ENCODE results near the gene GRPEL1. TPM values are rescaled to one million over a fixed set of nuclear protein-coding genes. Genes with fewer than 3 reads are reported as not detected.

GRPEL1 gene
- total and polyA plus RNA-seq, 2 of the 13 experiments (the other 11 are each of a cell fraction or from before 2014, with no cell fraction given), result 32.3 to 141 TPM

DNA sequence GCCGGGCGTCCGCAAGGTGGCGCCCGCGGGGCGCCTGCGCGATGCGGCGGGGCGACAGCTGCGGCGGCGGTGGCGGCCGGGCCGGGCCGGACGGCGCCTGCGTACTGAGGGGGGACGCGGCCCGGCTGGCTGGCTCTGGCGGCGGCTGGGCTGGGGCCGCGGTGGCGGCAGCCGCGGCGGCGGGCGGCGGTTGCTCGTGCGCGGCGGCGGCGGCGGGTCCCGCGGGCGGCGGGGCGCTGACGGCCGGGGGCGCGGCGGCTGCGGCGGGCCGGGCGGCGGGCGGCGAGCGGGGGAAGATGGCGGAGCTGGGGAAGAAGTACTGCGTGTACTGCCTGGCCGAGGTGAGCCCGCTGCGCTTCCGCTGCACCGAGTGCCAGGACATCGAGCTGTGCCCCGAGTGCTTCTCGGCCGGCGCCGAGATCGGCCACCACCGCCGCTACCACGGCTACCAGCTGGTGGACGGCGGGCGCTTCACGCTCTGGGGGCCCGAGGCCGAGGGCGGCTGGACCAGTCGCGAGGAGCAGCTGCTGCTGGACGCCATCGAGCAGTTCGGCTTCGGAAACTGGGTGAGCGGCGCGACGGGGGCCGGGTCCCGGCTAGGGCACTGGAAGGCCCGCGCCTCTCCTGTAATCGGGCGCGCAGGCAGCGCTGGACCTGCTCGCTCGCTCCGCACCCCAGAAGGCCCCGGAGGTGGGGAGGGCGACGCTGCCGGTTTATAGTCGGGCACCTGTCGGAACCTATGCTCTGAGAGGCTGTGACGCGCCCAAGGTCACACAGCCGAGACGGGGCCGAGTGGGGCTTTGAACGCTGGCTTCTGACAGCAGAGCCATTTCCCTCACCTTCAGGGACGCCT lies 24.4 kb downstream of the GRPEL1 start, which contains the start of gene TADA2B (continued):
- TF ChIP-seq, protein P1, sequence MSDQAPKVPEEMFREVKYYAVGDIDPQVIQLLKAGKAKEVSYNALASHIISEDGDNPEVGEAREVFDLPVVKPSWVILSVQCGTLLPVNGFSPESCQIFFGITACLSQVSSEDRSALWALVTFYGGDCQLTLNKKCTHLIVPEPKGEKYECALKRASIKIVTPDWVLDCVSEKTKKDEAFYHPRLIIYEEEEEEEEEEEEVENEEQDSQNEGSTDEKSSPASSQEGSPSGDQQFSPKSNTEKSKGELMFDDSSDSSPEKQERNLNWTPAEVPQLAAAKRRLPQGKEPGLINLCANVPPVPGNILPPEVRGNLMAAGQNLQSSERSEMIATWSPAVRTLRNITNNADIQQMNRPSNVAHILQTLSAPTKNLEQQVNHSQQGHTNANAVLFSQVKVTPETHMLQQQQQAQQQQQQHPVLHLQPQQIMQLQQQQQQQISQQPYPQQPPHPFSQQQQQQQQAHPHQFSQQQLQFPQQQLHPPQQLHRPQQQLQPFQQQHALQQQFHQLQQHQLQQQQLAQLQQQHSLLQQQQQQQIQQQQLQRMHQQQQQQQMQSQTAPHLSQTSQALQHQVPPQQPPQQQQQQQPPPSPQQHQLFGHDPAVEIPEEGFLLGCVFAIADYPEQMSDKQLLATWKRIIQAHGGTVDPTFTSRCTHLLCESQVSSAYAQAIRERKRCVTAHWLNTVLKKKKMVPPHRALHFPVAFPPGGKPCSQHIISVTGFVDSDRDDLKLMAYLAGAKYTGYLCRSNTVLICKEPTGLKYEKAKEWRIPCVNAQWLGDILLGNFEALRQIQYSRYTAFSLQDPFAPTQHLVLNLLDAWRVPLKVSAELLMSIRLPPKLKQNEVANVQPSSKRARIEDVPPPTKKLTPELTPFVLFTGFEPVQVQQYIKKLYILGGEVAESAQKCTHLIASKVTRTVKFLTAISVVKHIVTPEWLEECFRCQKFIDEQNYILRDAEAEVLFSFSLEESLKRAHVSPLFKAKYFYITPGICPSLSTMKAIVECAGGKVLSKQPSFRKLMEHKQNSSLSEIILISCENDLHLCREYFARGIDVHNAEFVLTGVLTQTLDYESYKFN (CRISPR knock-in tag; conservative IDR thresholded peaks at IDR 0.05), result no peak
- no peak for TF ChIP-seq ZNF510 (CRISPR knock-in tag; IDR thresholded peaks at IDR 0.05; ENCODE audit: low read depth)
- TF ChIP-seq TBX3 (IDR thresholded peaks at IDR 0.05; ENCODE audit: borderline replicate concordance), result no peak
- no peak for TF ChIP-seq TCF12 (IDR thresholded peaks at IDR 0.05)
- no peak for TF ChIP-seq TCF12 (CRISPR knock-in tag; IDR thresholded peaks at IDR 0.05)
- no peak for TF ChIP-seq ZNF556 (CRISPR knock-in tag; IDR thresholded peaks at IDR 0.05; ENCODE audit: borderline replicate concordance)
- 0 out of 2 replicates have a peak, but pooled peaks have one; percentile 3 for TF ChIP-seq ZNF891 (CRISPR knock-in tag; IDR thresholded peaks at IDR 0.05)
- TF ChIP-seq, protein P2, sequence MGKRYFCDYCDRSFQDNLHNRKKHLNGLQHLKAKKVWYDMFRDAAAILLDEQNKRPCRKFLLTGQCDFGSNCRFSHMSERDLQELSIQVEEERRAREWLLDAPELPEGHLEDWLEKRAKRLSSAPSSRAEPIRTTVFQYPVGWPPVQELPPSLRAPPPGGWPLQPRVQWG (CRISPR knock-in tag; IDR thresholded peaks at IDR 0.05; ENCODE audit: borderline replicate concordance, low read depth), result no peak
- TF ChIP-seq HNRNPUL1 (IDR thresholded peaks at IDR 0.05; ENCODE audit: low read depth, low read length), result no peak
- TF ChIP-seq XBP1 (CRISPR knock-in tag; IDR thresholded peaks at IDR 0.05), result 0 out of 2 replicates have a peak, but pooled peaks have one; percentile 40
- no peak for TF ChIP-seq REXO4 (CRISPR knock-in tag; IDR thresholded peaks at IDR 0.05; ENCODE audit: borderline replicate concordance)
- no peak; the same call in 1 of the 2 replicates for TF ChIP-seq RXRA (CRISPR knock-in tag; IDR thresholded peaks at IDR 0.05)
- no peak for TF ChIP-seq NPAS2 (CRISPR knock-in tag; IDR thresholded peaks at IDR 0.05; ENCODE audit: borderline replicate concordance)
- 0 out of 2 replicates have a peak, but pooled peaks have one; percentile 62 for TF ChIP-seq ZNF205 (CRISPR knock-in tag; IDR thresholded peaks at IDR 0.05)
- TF ChIP-seq ZNF883 (CRISPR knock-in tag; IDR thresholded peaks at IDR 0.05; ENCODE audit: not compliant biosample characterization), result no peak
- no peak for TF ChIP-seq ZNF230 (CRISPR knock-in tag; IDR thresholded peaks at IDR 0.05)
- no peak for TF ChIP-seq MIXL1 (CRISPR knock-in tag; IDR thresholded peaks at IDR 0.05)
- no peak for TF ChIP-seq NR3C1 (CRISPR knock-in tag; IDR thresholded peaks at IDR 0.05)
- TF ChIP-seq, protein P3, sequence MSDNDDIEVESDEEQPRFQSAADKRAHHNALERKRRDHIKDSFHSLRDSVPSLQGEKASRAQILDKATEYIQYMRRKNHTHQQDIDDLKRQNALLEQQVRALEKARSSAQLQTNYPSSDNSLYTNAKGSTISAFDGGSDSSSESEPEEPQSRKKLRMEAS (IDR thresholded peaks at IDR 0.05), result no peak; the same call in 1 of the 2 replicates
- no peak; the same call in 1 of the 2 replicates for TF ChIP-seq NFATC3 (CRISPR knock-in tag; IDR thresholded peaks at IDR 0.05)
- TF ChIP-seq PHF5A (CRISPR knock-in tag; IDR thresholded peaks at IDR 0.05; ENCODE audit: low read depth, unreplicated experiment), result no peak
- TF ChIP-seq RBM22 (optimal IDR thresholded peaks at IDR 0.05; ENCODE audit: low read length), result no peak
- TF ChIP-seq ZNF44 (CRISPR knock-in tag; IDR thresholded peaks at IDR 0.05), result no peak
- TF ChIP-seq, protein P4, sequence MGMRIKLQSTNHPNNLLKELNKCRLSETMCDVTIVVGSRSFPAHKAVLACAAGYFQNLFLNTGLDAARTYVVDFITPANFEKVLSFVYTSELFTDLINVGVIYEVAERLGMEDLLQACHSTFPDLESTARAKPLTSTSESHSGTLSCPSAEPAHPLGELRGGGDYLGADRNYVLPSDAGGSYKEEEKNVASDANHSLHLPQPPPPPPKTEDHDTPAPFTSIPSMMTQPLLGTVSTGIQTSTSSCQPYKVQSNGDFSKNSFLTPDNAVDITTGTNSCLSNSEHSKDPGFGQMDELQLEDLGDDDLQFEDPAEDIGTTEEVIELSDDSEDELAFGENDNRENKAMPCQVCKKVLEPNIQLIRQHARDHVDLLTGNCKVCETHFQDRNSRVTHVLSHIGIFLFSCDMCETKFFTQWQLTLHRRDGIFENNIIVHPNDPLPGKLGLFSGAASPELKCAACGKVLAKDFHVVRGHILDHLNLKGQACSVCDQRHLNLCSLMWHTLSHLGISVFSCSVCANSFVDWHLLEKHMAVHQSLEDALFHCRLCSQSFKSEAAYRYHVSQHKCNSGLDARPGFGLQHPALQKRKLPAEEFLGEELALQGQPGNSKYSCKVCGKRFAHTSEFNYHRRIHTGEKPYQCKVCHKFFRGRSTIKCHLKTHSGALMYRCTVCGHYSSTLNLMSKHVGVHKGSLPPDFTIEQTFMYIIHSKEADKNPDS (CRISPR knock-in tag; IDR thresholded peaks at IDR 0.05), result no peak

Data from HepG2 (cell line).